Measurements from ENCODE around the gene FERMT1. TPM values are rescaled to one million over a fixed set of nuclear protein-coding genes. Genes with fewer than 3 reads are reported as not detected.

FERMT1 gene
- total and polyA plus RNA-seq, 2 of the 13 experiments (the other 11 are each of a cell fraction or from before 2014, with no cell fraction given), result 15.8 to 29.5 TPM

GRCh38 chr20:6122873-6123648 is at the start of gene FERMT1 (continued):
- TF ChIP-seq ZNF382 (CRISPR knock-in tag; IDR thresholded peaks at IDR 0.05; ENCODE audit: borderline replicate concordance), result no peak
- no peak for TF ChIP-seq KAT2B (IDR thresholded peaks at IDR 0.05; ENCODE audit: borderline replicate concordance, low read depth, low read length)
- 0 out of 2 replicates have a peak, but pooled peaks have one; percentile 84 for TF ChIP-seq KMT2A (CRISPR knock-in tag; IDR thresholded peaks at IDR 0.05)
- TF ChIP-seq CAMTA2 (CRISPR knock-in tag; IDR thresholded peaks at IDR 0.05; ENCODE audit: borderline replicate concordance), result peak; percentile 53
- TF ChIP-seq ZC3H4 (CRISPR knock-in tag; IDR thresholded peaks at IDR 0.05; ENCODE audit: borderline replicate concordance), result peak; percentile 58; the same call in 1 of the 2 replicates
- peak; percentile 86 for TF ChIP-seq ZNF441 (CRISPR knock-in tag; IDR thresholded peaks at IDR 0.05; ENCODE audit: borderline replicate concordance)
- TF ChIP-seq ZBTB42 (CRISPR knock-in tag; IDR thresholded peaks at IDR 0.05), result peak; percentile 94
- TF ChIP-seq RORA (CRISPR knock-in tag; IDR thresholded peaks at IDR 0.05), result peak; percentile 90; the same call in 1 of the 2 replicates
- peak; percentile 54; the same call in 1 of the 2 replicates for TF ChIP-seq ZBTB25 (CRISPR knock-in tag; IDR thresholded peaks at IDR 0.05)
- peak; percentile 86; the same call in 1 of the 2 replicates for TF ChIP-seq ZNF782 (CRISPR knock-in tag; IDR thresholded peaks at IDR 0.05; ENCODE audit: borderline replicate concordance)
- TF ChIP-seq E2F5 (CRISPR knock-in tag; conservative IDR thresholded peaks at IDR 0.05), result peak; percentile 36; the same call in 1 of the 2 replicates
- TF ChIP-seq HIC2 (CRISPR knock-in tag; IDR thresholded peaks at IDR 0.05; ENCODE audit: low read depth), result peak; percentile 77
- peak; percentile 39; the same call in 1 of the 2 replicates for TF ChIP-seq ZHX2 (IDR thresholded peaks at IDR 0.05; ENCODE audit: low read depth)
- peak; percentile 93; the same call in 1 of the 2 replicates for TF ChIP-seq ZHX2 (CRISPR knock-in tag; IDR thresholded peaks at IDR 0.05; ENCODE audit: borderline replicate concordance)
- peak; percentile 69; the same call in 1 of the 2 replicates for TF ChIP-seq ZNF430 (CRISPR knock-in tag; IDR thresholded peaks at IDR 0.05)
- TF ChIP-seq TOE1 (CRISPR knock-in tag; IDR thresholded peaks at IDR 0.05), result peak; percentile 53; the same call in 1 of the 2 replicates
- TF ChIP-seq ZNF644 (CRISPR knock-in tag; IDR thresholded peaks at IDR 0.05; ENCODE audit: low read depth), result 0 out of 2 replicates have a peak, but pooled peaks have one; percentile 51
- TF ChIP-seq SP2 (CRISPR knock-in tag; IDR thresholded peaks at IDR 0.05), result no peak; the same call in 1 of the 2 replicates
